ENCODE measurements around the gene TPO. TPM values are rescaled to one million over a fixed set of nuclear protein-coding genes. Genes with fewer than 3 reads are reported as not detected.

TPO gene
- total RNA-seq, 1 donor from 2014 or later: not detected

GRCh38 chr2:1446301-1446700, 33.0 kb downstream of the TPO start:
- H3K27ac Mint-ChIP-seq: no peak overlapping the region
- H3K4me3 Mint-ChIP-seq: no peak overlapping the region
- H3K4me1 Mint-ChIP-seq: no peaks in the 10 kb centered on the region

GRCh38 chr2:1448009-1448408, 34.7 kb downstream of the TPO start:
- H3K4me3 Mint-ChIP-seq: no peak overlapping the region
- H3K27ac Mint-ChIP-seq: no peak overlapping the region
- no peak for TF ChIP-seq CTCF (IDR thresholded peaks at IDR 0.05; ENCODE audit: unreplicated experiment)

More at GRCh38 chr2:1446301-1446700, 33.0 kb downstream of the TPO start:
- Mint-ChIP-seq H3K9me3 (peaks cover 11% of the 10 kb centered on the region), H3K27me3 (ENCODE audit: low read depth) (peaks cover 32% of the 10 kb centered on the region), H3K36me3 (no peaks in the 10 kb centered on the region)
- no peak for TF ChIP-seq CTCF (IDR thresholded peaks at IDR 0.05; ENCODE audit: unreplicated experiment)
- no peak for DNase-seq (ENCODE audit: low spot score in 2 of 2, unreplicated experiment in 2 of 2)

GRCh38 chr2:1450915-1451314, 37.7 kb downstream of the TPO start:
- no peak for DNase-seq (ENCODE audit: low spot score in 2 of 2, unreplicated experiment in 2 of 2)
- Mint-ChIP-seq H3K9me3 (no peaks in the 10 kb centered on the region), H3K4me3 (no peak overlapping the region), H3K36me3 (no peaks in the 10 kb centered on the region), H3K27ac (no peak overlapping the region), H3K4me1 (no peaks in the 10 kb centered on the region), H3K27me3 (ENCODE audit: low read depth) (peaks cover 47% of the 10 kb centered on the region)
- TF ChIP-seq CTCF (IDR thresholded peaks at IDR 0.05; ENCODE audit: unreplicated experiment): no peak

More at GRCh38 chr2:1448009-1448408, 34.7 kb downstream of the TPO start:
- H3K4me1 Mint-ChIP-seq: no peaks in the 10 kb centered on the region
- no peaks in the 10 kb centered on the region for H3K9me3 Mint-ChIP-seq
- peaks cover 36% of the 10 kb centered on the region for H3K27me3 Mint-ChIP-seq (ENCODE audit: low read depth)
- no peak for DNase-seq (ENCODE audit: low spot score in 2 of 2, unreplicated experiment in 2 of 2)
- no peaks in the 10 kb centered on the region for H3K36me3 Mint-ChIP-seq

GRCh38 chr2:1451422-1451821, 38.2 kb downstream of the TPO start:
- Mint-ChIP-seq H3K36me3 (no peaks in the 10 kb centered on the region), H3K4me1 (no peaks in the 10 kb centered on the region), H3K27me3 (ENCODE audit: low read depth) (peaks cover 47% of the 10 kb centered on the region), H3K27ac (no peak overlapping the region), H3K4me3 (no peak overlapping the region), H3K9me3 (no peaks in the 10 kb centered on the region)
- DNase-seq (ENCODE audit: low spot score in 2 of 2, unreplicated experiment in 2 of 2): no peak
- no peak for TF ChIP-seq CTCF (IDR thresholded peaks at IDR 0.05; ENCODE audit: unreplicated experiment)

- TF ChIP-seq CTCF (IDR thresholded peaks at IDR 0.05; ENCODE audit: unreplicated experiment): no peak
- Mint-ChIP-seq H3K27me3 (ENCODE audit: low read depth) (peaks cover 37% of the 10 kb centered on the region), H3K9me3 (no peaks in the 10 kb centered on the region), H3K4me3 (no peak overlapping the region), H3K27ac (no peak overlapping the region), H3K4me1 (no peaks in the 10 kb centered on the region), H3K36me3 (no peaks in the 10 kb centered on the region)
- no peak for DNase-seq (ENCODE audit: low spot score in 2 of 2, unreplicated experiment in 2 of 2)
Observed at GRCh38 chr2:1453561-1453960, 40.3 kb downstream of the TPO start.

GRCh38 chr2:1454346-1454745, 41.1 kb downstream of the TPO start:
- no peak for DNase-seq (ENCODE audit: low spot score in 2 of 2, unreplicated experiment in 2 of 2)
- no peak overlapping the region for H3K4me3 Mint-ChIP-seq
- H3K4me1 Mint-ChIP-seq: no peaks in the 10 kb centered on the region
- H3K27ac Mint-ChIP-seq: no peak overlapping the region
- H3K36me3 Mint-ChIP-seq: no peaks in the 10 kb centered on the region
- peaks cover 33% of the 10 kb centered on the region for H3K27me3 Mint-ChIP-seq (ENCODE audit: low read depth)
- TF ChIP-seq CTCF (IDR thresholded peaks at IDR 0.05; ENCODE audit: unreplicated experiment): no peak
- H3K9me3 Mint-ChIP-seq: no peaks in the 10 kb centered on the region
